Nephron progenitor cell (in vitro differentiated cells): ENCODE data around the gene ADARB2.

Source experiments
- DNase-seq: peaks from one replicate; pipeline ENCODE4 v3.0.0; 2021
- H3K27ac Mint-ChIP-seq: 2 replicates; pipeline ENCODE4 v1.8.0; 2021; ENCODE audit warnings: mild to moderate bottlenecking, moderate library complexity, mixed read lengths
- H3K27me3 Mint-ChIP-seq: 2 replicates; pipeline ENCODE4 v1.8.0; 2021; ENCODE audit warnings: mild to moderate bottlenecking, low read depth, mixed read lengths; ENCODE audit not compliant: poor library complexity
- H3K36me3 Mint-ChIP-seq: 2 replicates; pipeline ENCODE4 v1.8.0; 2021; ENCODE audit warnings: low read depth, mixed read lengths
- H3K4me1 Mint-ChIP-seq: 2 replicates; pipeline ENCODE4 v1.8.0; 2021; ENCODE audit warnings: mixed read lengths
- H3K4me3 Mint-ChIP-seq: 2 replicates; pipeline ENCODE4 v1.8.0; 2021; ENCODE audit warnings: mild to moderate bottlenecking, moderate library complexity, mixed read lengths
- H3K9me3 Mint-ChIP-seq: 2 replicates; pipeline ENCODE4 v1.8.0; 2021; ENCODE audit warnings: mild to moderate bottlenecking, moderate library complexity, mixed read lengths
- CTCF ChIP-seq: fragments of 200-600 bp; sonication (generic); IDR thresholded peaks from 2 replicates; pipeline ENCODE4 v1.5.0; 2021; ENCODE audit warnings: antibody characterized with exemption

The ADARB2 gene

GRCh38 chr10:1669433-1669832, 67.9 kb downstream of the ADARB2 start:
- no peaks in the 10 kb centered on the region for H3K36me3 Mint-ChIP-seq
- peaks cover 5% of the 10 kb centered on the region for H3K27me3 Mint-ChIP-seq
- H3K9me3 Mint-ChIP-seq = no peaks in the 10 kb centered on the region
- H3K4me3 Mint-ChIP-seq = no peak overlapping the region
- no peak for TF ChIP-seq CTCF
- H3K27ac Mint-ChIP-seq = no peak overlapping the region
- DNase-seq = no peak
- H3K4me1 Mint-ChIP-seq = peaks cover 19% of the 10 kb centered on the region

- H3K27ac Mint-ChIP-seq = no peak overlapping the region
- H3K4me3 Mint-ChIP-seq = no peak overlapping the region
- peaks cover 26% of the 10 kb centered on the region for H3K4me1 Mint-ChIP-seq
- H3K27me3 Mint-ChIP-seq = peaks cover 5% of the 10 kb centered on the region
- no peaks in the 10 kb centered on the region for H3K9me3 Mint-ChIP-seq
- no peak for TF ChIP-seq CTCF
- no peak for DNase-seq
- no peaks in the 10 kb centered on the region for H3K36me3 Mint-ChIP-seq
Measured at GRCh38 chr10:1668399-1668798, 68.9 kb downstream of the ADARB2 start.

GRCh38 chr10:1667392-1667791, 69.9 kb downstream of the ADARB2 start:
- Mint-ChIP-seq H3K4me1 (peaks cover 28% of the 10 kb centered on the region), H3K27ac (no peak overlapping the region), H3K27me3 (peaks cover 5% of the 10 kb centered on the region), H3K9me3 (no peaks in the 10 kb centered on the region), H3K36me3 (no peaks in the 10 kb centered on the region), H3K4me3 (no peak overlapping the region)
- TF ChIP-seq CTCF = no peak
- DNase-seq = no peak

GRCh38 chr10:1666147-1666546, 71.2 kb downstream of the ADARB2 start:
- TF ChIP-seq CTCF = no peak
- Mint-ChIP-seq H3K36me3 (no peaks in the 10 kb centered on the region), H3K4me3 (no peak overlapping the region), H3K27me3 (peaks cover 8% of the 10 kb centered on the region), H3K4me1 (peaks cover 36% of the 10 kb centered on the region), H3K27ac (no peak overlapping the region), H3K9me3 (peaks cover 6% of the 10 kb centered on the region)
- DNase-seq = no peak

GRCh38 chr10:1665681-1666080, 71.6 kb downstream of the ADARB2 start:
- peaks cover 11% of the 10 kb centered on the region for H3K9me3 Mint-ChIP-seq
- no peak for DNase-seq
- H3K4me3 Mint-ChIP-seq = no peak overlapping the region
- no peak for TF ChIP-seq CTCF
- H3K27ac Mint-ChIP-seq = no peak overlapping the region
- H3K27me3 Mint-ChIP-seq = peaks cover 11% of the 10 kb centered on the region
- no peaks in the 10 kb centered on the region for H3K36me3 Mint-ChIP-seq
- H3K4me1 Mint-ChIP-seq = peaks cover 40% of the 10 kb centered on the region

- Mint-ChIP-seq H3K27ac (peak overlapping the region; percentile 14), H3K4me1 (peaks cover 42% of the 10 kb centered on the region), H3K27me3 (peaks cover 14% of the 10 kb centered on the region), H3K9me3 (peaks cover 16% of the 10 kb centered on the region), H3K36me3 (no peaks in the 10 kb centered on the region), H3K4me3 (no peak overlapping the region)
- no peak for TF ChIP-seq CTCF
- DNase-seq = no peak
Measured at GRCh38 chr10:1665021-1665661, 72.2 kb downstream of the ADARB2 start.
